ENCODE measurements around the gene ANKS6. TPM values are rescaled to one million over a fixed set of nuclear protein-coding genes. Genes with fewer than 3 reads are reported as not detected.

Gene ANKS6
- total RNA-seq (2014; rRNA removed; shearing (Covaris generic)) = 30.8 and 39.4 TPM in 2 replicates

DNA sequence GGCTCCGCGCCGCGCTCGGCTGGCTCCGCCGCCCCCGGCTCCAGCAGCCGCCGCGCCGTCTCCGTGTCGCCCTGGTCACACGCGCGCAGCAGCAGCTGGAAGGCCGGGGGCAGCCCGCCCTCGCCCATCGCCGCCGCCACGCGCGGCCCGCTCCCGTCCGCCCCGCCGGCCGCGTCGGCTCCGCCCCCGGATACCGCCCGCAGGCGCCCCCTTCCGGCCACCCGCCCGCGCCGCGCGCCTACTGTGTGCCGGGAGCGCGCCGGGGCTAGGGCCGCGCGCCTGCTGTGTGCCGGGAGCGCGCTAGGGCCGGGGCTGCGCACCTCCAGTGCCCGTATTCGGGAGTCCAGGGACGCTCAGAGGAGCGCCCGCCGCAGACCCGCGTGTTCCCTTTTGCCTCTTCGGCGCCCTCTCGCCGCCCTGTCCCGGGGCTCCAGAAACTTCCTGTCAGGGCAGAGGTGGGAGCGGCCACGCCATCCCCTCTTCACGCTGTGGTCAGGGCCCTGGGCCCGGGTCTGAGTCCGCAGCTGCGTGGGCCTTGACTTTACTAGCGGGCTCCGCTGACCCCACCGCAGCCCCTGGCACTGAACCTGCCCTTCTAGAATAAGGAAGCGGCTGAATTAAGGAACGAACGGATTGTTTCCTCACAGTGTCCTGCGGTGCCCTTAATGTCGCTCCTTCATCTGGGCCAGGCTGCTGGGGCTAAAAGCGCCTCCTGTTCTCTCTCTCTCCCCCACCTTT lies at the start of gene ANKS6:
ANKS6 (minus strand) TSS at position 192 of the 738 bp plus-strand sequence; CDS start at position 128, 64 bp downstream.
- DNase-seq (ENCODE audit: low spot score) = peak; percentile 40

DNA sequence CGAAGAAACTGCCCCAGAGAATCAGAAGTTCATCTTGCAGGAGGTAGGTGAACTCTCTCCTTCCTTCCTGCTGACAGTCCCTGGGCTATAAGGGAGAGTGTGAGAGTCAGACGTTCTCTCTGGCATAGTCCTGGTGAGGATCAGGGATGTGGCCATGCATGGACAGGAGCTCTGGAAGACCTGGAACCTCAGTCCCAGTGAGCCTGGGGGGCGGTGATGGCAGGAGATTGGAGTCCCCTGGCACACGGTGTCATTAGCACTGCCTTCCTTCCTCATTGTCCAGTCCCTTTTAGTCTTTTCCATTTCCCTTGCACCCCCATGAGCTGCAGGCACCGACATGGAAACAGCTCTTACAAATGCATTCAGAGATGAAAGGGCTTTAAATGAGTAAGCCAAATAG lies 49.7 kb upstream of the ANKS6 start:
- DNase-seq (ENCODE audit: low spot score) = no peak

DNA sequence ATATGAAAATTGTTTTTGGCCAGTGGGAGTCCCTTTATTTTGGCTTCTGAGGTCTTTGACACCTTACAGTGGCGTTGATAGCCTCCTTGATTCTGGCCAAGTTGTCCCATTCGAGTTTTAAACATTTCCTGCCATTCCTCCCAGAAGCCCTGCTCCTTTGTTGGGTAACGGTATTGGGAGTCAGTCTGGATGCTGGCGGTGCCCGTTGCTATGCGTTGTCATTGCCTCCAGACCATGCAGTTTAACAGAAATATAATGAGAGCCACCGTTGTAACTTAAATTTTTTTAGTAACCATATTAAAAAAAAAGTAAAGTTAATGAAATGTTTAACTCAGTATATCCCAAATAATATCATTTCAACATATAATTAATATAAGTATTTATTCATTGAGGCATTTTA lies 46.2 kb upstream of the ANKS6 start:
- DNase-seq (ENCODE audit: low spot score) = no peak

DNA sequence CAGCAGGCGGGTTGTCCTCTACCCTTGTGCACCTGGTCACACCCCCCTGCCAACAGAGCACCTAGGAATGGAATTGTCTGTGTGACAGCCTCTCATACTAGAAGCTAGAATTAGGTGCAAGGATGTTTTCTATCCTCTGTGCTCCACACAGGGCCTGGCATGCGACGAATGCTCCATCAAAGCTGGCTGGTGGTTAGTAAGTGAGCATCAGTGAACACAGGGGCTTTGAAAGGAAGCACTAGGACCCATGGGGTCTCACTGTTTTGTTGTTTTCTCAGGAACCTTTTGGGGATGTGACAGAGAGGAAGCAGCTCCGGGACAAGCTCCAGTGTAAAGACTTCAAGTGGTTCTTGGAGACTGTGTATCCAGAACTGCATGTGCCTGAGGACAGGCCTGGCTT lies 43.4 kb upstream of the ANKS6 start:
- DNase-seq (ENCODE audit: low spot score) = no peak

DNA sequence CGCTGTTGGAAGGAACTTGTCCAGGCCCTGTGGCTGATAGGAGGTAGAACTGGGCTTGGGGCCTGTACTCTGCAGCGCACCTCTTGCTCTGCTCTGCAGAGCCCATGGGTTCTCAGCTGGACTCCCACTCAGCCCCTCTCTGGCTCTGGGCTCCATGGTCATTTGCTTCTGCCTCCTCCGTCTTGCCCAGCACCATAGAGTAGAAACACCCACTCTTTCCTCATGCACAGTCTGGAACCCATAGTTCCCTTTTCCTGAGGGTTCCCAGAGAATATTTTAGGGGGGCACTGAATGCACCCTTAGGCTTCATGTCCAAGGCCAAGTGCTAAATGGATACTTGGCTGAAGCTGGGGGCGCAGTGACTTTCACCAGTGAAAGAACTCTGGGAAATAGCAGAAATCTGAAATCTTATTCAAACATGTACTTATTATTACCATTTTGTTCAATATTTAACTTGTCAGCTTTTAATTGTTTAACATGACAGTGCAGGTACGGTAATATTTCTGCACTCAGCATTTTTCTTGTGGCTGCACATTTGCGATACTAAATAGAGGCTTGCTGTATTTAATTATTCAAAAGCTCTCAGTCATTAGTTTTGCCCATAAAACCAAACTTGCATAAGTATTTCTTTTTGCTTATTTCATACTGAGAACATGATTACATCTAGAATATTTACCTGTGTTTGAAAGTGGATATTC lies 42.7 kb upstream of the ANKS6 start:
- no peak for DNase-seq (ENCODE audit: low spot score)

DNA sequence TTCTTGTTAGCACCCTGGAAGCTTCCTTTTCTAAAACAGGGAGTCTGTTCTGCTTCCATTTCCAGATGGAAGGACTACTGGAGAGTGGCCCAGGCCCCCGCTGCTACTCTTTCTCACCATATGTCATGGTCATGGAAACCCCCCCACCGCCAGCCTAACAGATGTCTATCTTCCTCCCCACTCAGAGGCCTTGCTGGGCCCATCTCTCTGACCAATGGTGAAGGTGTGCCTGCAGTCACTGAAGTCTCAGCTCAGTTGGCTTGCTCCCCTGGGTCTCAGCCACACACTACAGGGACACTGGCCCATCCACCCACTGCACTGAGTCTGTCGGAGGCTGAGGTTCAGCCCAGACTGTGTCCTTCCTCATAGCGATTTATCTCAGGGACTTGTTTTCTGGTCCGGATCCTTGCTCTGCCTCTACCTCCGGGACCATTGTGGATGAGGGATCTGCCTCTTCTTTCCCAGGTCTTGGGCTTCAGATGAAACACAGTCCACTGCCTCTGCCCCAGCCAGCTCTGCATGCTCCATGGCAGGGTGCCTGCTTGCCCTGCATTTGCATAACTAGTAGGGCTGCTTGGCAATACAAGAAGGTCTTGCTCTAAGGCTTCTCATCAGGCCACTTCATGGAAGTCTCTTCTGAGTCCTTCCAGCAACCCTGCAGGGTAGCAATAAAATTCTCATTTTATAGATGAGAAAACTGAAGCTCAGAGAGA lies 42.0 kb upstream of the ANKS6 start:
- no peak for DNase-seq (ENCODE audit: low spot score)

DNA sequence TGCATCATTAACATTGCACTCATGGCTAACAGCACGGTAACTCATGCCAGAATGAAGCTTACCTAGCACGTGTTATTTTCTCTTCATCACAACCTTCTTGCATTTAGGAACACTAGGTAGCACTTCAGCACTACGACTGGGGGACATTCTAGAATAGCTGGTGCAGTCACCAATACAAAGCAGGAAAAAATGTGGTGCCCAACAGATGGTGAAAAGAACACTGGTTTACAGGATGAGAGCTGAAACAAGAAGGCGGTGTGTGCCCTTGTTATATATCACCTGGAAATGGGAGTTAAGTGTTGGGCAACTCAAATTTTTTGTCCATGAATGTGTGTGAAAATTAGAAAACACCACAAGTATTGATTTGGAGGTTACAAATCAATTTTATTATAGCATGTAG lies 41.2 kb upstream of the ANKS6 start:
- no peak for DNase-seq (ENCODE audit: low spot score)

DNA sequence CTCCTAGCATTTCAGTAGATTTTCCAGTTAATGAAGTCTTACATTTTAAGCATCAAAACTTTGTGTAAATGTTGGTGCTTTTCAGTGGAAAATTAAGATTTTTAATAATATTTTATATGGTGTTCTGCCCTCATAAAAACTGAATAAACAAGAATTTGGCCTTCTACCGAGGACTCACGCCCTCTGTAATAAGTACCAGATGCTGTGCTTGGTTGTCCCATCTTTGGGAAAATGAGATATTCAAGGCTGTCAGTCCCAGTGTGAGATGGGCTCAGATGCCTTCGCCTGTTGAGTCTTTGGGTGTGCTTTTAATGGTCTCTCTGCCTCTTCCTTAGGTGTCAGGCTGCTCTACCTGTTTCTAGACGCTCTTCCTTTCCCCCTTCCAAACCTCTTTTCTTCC lies 39.9 kb upstream of the ANKS6 start:
- DNase-seq (ENCODE audit: low spot score) = no peak

DNA sequence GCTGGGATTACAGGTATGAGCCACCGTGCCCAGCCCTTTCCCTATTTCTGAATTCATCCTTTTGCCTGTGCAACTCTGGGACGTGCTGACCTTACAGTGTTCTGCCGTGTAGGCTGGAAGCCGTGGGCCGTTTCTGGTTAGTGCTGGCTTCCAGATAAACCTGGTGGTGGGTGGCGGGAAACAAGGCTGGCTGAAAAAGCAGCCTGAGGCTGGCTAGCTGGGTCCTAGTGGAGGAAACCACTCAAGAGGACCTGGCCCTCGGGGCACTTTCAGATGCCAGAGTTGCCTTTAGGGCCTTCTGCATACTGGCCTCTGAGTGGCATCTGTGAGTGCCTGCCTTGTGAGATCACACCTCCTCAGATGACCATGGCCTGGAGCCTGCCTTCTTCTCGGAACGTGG lies 38.0 kb upstream of the ANKS6 start:
- DNase-seq (ENCODE audit: low spot score) = no peak

DNA sequence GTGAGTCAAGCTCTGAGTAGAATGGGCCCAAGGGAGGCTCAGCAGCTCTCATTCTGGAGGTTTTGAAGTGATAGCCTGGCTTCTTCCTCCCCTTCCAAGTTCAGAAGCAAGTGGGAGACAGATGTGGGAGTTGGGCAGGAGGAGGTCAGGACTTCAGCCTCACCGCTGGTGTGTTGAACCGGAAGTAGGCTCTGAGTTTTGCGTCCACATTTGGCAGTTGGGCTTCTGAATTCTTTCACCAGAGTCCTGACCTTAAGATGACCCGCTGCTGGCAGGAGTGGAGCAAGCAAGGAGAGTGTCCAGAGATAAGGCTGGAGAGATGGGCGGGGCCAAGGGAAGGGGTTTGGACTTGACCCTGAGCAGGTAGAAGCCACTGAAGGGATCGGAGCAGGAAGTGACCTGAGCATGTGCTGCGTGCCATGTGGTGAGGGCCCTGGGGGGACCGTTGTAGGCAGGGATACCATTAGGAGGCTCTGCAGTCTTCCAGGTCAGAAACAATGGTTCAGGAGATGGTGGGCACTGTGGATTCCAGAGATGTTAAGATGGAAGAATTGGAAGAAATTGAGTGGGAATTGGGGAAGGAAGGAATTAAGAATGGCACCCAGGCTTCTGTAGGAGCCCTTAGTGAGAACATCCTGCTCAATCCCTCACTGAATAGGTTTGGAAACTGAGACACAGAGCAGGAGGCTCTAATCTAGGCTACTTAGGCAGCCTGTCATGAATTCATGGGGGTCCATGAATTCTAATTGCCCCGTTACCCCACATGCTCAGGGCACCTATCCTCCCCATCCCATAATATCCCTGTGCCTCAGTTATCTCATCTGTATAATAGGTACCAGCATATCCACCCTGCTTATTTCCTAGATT lies 37.0 kb upstream of the ANKS6 start:
- no peak for DNase-seq (ENCODE audit: low spot score)

DNA sequence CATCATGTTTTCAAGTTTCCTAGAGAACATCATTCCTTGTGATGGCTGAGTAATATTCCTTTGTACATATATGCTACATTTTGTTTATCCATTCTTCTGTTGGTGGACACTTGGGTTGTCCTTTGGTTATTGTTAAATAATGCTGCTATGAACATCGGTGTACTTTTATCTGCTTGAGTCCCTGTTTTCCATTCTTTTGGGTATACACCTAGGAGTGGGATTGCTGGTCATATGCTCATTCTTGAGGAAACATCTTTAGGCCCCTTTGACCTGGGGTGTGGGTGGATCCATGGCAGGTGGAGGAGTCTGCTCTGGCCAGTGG lies 36.4 kb upstream of the ANKS6 start:
- no peak for DNase-seq (ENCODE audit: low spot score)

DNA sequence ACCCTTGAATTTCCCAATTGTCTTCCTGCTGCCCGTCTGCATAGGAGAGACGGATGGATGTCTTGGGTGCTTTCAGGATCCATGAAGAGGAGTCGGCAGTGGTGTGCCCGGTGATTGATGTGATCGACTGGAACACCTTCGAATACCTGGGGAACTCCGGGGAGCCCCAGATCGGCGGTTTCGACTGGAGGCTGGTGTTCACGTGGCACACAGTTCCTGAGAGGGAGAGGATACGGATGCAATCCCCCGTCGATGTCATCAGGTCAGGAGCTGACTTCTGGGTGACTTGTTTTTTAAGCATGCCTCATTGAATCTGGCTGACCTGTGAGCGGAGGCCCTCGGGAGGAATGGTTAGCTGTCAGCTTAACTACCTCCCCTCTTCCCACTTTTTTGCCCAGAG lies 35.3 kb upstream of the ANKS6 start:
- no peak for DNase-seq (ENCODE audit: low spot score)

DNA sequence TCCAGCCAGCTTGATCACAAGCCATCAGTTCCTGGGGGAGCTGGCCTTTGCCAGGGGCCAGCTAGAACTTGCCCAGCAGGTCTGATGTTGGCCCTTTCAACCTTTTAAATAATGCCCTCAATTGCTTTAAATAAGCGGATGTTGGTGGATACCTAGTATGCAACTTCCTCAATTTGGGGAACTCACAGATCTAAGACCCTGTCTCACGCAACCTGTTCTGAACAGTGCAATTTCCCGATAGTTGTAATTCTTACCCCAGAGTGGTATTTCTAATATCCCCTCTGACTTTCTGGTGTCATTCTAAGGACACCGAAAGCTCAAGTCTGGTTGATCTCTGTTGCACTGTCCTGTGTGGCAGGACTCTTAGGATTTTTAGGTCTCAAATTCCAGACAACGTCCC lies 34.2 kb upstream of the ANKS6 start:
- no peak for DNase-seq (ENCODE audit: low spot score)

DNA sequence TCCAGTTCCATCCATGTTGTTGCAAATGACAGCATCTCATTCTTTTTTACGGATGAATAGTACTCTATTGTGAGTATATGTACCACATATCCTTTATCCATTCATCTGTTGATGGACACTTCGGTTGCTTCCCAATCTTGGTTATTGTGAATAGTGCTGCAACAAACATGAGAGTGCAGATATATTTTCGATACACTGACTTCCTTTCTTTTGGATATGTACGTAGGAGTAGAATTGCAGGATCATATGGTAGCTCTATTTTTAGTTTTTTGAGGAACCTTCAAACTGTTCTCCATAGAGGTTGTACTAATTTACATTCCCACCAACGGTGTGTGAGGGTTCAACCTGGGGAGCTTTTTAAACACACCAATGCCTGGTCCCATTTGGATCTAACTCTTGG lies 33.4 kb upstream of the ANKS6 start:
- no peak for DNase-seq (ENCODE audit: low spot score)

DNA sequence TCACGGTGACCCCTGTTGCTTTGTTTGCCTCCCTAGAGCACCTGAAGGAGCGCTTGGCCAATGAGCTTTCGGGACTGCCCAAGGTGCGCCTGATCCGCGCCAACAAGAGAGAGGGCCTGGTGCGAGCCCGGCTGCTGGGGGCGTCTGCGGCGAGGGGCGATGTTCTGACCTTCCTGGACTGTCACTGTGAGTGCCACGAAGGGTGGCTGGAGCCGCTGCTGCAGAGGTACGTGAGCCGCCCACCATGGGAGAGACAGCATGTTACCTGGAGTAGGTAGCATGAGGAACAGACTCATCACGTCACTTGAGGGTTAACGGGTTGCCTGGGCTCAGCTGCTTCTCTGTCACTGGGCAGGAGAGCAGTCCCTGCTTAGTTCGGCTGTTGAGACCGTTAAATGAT lies 30.4 kb upstream of the ANKS6 start:
- DNase-seq (ENCODE audit: low spot score) = no peak

DNA sequence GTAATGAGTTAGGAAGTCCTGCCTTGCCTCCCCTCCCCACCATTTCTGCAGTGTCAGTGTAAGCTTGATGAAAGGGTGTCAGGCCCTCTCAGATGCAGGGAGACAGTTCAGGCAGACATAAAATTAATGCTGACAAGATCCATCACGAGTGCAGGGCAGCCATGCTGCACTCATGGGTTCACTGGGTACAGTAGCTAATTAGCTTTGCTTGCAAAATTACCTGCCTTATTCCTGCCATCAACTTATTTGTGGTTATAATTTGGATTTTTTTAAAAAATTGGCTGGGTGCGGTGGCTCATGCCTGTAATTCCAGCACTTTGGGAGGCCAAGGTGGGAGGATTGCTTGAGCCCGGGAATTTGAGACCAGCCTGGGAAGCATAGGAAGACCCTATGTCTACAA lies 29.1 kb upstream of the ANKS6 start:
- no peak for DNase-seq (ENCODE audit: low spot score)

DNA sequence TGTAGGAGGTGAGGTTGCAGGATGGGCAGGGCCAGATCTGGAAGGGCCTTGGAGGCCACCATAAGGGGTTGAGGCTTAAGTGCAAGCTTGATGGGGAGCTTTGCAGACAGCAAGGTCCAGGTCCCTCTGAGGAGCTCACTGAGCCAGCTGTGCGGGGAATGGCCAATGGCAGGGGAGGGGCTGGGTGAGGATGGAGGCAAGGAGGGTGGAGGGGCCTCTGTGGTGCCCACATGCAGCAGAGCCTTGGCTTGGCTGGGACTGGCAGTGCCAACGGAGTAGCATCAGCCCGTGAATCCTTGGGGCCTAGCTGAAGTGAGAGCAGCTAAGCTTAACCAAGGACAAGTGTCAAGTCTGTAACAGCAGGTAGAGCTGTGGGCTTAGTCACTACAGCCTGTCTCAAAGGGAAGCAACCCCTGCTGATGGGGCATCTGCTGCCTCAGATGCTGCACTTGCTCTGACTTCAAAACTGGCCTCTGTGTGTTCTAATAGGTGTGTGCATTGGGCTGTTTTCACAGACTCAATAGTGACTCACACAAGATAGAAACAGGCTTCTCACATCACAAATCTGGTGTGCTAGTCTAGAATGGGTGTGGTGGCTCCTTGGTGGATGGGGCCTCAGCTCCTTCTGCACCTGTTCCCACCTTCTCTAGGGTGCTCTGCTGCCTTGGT lies 27.4 kb upstream of the ANKS6 start:
- DNase-seq (ENCODE audit: low spot score) = no peak

DNA sequence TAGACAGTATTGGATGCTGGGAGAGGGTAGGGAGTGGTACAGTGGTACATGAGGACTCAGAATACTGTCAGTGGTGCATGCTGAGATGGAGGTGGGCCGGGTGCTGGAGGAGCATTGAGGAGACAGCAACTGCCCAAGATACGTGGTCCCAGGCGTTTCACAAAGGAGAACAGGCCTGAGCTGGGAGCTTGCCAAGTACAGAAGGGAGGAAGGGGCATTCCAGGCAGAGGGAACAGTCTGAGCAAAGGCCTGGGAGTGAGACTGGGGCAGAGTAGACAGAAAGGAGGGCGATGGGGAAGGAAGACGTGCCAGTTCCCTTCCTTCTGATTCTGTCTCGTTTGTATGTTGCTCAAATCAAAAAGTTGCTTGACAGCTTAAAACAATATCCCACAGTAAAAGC lies 26.3 kb upstream of the ANKS6 start:
- DNase-seq (ENCODE audit: low spot score) = no peak

DNA sequence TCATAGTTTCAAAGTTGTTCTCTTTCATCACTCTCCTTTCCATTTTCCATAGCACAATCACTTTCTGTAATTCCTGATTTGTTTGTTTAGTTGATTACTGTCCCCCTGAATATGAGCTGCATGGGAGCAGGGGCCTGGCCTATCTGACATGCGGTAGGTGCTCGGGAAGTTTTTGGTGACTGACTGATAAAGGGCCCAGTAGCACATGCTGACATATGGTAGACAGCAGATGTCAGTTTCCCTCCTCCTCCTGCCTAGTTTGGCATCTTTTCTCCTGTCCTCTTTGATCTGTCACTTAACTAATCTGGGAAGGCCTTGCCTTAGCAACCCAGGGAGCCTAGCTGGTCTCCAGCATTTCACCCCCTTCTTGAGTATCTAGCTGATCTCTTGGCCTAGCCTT lies 25.5 kb upstream of the ANKS6 start:
- DNase-seq (ENCODE audit: low spot score) = no peak

DNA sequence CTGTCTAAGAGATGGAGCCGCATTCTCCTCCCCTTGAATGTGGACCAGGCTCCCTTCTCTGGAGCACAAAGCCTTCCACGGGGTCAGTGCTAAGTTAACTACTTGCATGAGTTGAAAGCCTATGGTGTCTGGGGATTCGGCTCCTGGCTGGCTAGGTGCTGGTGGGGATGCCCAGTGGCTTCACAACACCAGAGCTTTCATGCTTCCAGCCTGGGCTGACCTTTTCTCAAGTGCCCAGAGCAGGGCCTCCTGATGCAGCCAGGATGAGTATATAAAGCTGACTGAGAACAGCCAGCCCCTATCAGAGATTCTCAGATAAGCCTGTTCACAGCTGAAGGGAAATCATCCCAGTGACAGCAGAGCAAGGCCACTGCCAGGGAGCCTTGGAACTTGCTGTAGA lies 22.9 kb upstream of the ANKS6 start:
- no peak for DNase-seq (ENCODE audit: low spot score)

DNA sequence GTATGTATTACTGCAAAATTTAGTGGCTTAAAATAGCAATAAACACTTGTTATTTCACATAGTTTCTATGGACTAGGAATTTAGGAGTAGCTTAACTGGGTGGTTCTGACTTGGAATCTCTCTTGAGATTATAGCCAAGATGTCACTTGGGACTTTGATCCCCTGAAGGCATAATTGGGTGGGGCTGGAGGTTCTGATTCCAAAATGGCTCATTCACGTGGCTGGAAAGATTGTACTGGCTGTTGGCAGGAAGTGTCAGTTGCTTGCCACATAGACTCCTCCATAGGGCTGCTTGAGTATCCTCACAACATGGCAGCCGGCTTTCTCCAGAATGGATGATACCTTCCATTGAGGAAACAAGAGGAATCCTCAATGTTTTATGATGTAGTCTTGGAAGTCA lies 22.4 kb upstream of the ANKS6 start:
- no peak for DNase-seq (ENCODE audit: low spot score)

Measured in A172 (cell line).